Erythroblast (primary cell): ENCODE data around the gene MBOAT7.
"Not testable (repeated sequence)": the region's sequence is repeated elsewhere in the genome, so short reads cannot be mapped to it uniquely, and the experiment has no call there.

ENCODE experiments used
- DNase-seq, 2 experiments: peaks; one replicate each; lab custom pipeline; 2025; lab: John Stamatoyannopoulos, UW
- GATA1 ChIP-seq: IDR thresholded peaks from 2 replicates; pipeline ENCODE4 v1.6.1; 2011; ENCODE audit warnings: low read depth, mild to moderate bottlenecking, control low read depth, low read length, moderate library complexity
- POLR2A ChIP-seq: IDR thresholded peaks from 2 replicates; pipeline ENCODE4 v1.6.1; 2011; ENCODE audit warnings: mild to moderate bottlenecking, low read length

Gene MBOAT7

GRCh38 chr19:54216869-54217268, 27.5 kb upstream of the MBOAT7 start:
- TF ChIP-seq POLR2A: no peak
- TF ChIP-seq GATA1: no peak
- no peak for DNase-seq

DNA sequence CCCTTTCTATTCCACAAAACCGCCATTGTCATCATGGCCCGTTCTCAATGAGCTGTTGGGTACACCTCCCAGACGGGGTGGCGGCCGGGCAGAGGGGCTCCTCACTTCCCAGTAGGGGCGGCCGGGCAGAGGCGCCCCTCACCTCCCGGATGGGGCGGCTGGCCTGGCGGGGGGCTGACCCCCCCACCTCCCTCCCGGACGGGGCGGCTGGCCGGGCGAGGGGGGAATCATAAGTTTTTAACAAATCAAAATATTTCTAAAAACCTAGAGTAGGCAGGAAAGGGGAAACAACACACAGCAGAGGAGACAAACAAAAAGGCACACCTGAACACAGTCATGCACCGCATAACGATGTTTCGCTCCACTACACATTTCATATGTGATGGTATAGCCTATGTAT, 25.4 kb upstream of the MBOAT7 start:
- DNase-seq: not testable (repeated sequence)

DNA sequence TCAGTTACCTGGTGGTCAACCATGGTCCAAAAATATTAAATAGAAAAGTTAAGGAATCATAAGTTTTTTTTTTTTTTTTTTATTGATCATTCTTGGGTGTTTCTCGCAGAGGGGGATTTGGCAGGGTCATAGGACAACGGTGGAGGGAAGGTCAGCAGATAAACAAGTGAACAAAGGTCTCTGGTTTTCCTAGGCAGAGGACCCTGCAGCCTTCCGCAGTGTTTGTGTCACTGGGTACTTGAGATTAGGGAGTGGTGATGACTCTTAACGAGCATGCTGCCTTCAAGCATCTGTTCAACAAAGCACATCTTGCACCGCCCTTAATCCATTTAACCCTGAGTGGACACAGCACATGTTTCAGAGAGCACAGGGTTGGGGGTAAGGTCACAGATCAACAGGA, 24.8 kb upstream of the MBOAT7 start:
- DNase-seq: not testable (repeated sequence)

GRCh38 chr19:54211235-54211634, 21.9 kb upstream of the MBOAT7 start:
- TF ChIP-seq POLR2A (no peak), GATA1 (no peak)
- no peak for DNase-seq

DNA sequence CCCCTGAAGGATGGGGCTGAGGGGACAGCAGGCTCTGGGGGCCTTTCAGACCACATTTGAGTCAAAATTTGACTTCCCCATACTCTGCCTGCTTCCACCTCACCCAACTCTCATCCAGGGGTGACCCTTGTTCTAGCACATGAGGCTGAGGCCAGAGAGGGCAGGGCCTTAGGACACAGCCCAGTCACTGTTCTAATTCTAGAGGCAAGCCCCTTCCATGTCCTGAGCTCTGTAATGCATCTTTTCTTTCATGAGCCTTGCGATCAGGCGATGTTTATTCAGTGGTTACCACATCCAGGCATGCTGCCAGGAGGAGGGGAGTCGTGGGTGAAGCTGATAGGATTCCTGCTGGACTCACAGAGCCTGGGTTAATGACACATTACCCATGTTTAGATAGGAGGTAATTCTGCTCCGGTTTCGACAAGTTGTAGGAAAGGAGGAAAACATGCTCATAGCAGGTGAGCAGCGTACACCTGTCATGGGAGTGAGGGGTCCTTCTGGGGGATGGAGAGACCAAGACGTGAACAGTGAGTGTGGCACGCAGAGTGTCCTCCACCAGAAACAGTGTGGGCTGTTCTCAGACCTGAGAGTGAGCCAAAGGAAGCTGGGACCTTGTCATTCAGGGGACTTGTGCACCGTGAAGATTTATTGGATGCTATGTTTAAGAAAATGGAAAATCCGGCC, 20.6 kb upstream of the MBOAT7 start:
- peak; percentile 63 for TF ChIP-seq POLR2A
- no peak for TF ChIP-seq GATA1
- DNase-seq: peak; percentile 95 to 96

DNA sequence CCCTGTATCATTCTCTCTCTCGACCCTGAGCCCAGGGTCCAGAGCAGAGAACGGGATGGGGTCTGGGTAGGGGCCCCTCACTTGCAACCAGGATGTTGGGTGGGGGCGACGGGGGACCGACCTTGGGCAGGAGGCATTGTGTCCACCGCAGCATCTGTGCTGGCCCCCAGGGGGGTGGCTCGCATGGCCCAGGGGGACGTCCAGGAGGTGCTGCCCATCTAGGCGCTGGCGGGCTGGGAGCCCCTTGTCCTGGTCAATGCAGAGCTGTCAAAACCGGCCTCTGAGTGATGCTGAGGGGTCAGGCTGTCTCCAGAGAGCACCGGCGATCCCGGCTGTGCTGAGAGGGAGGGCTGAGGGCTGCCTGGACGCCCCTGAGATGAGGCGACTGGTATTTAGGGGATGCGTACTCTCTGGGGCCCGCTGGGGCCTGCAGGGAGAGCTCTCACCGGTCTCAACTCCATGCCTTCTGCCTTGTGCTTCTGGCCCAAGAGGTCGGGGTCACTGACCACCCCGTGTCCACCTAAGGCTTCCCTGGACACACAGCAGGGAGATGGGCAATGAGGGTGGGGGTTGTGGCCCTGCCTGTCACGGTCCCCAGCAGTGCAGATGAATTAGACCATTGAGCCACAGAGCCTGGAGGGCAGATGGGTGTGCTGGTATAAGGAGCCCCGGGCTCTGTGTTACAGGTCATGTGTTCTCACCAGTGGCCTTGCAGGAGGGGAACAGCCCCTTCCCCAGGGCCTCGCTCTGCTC, 19.9 kb upstream of the MBOAT7 start:
- TF ChIP-seq POLR2A: no peak
- no peak for TF ChIP-seq GATA1

GRCh38 chr19:54208784-54209057, 19.3 kb upstream of the MBOAT7 start:
- DNase-seq: no peak
- TF ChIP-seq POLR2A (no peak), GATA1 (no peak)

More for the DNA sequence above, 19.9 kb upstream of the MBOAT7 start:
- no peak for DNase-seq

GRCh38 chr19:54207983-54208783, 18.8 kb upstream of the MBOAT7 start:
- peak; percentile 92 to 95 for DNase-seq
- peak; percentile 78 for TF ChIP-seq POLR2A
- TF ChIP-seq GATA1: no peak

GRCh38 chr19:54207676-54207982, 18.2 kb upstream of the MBOAT7 start:
- TF ChIP-seq GATA1: no peak
- no peak for TF ChIP-seq POLR2A
- no peak for DNase-seq

DNA sequence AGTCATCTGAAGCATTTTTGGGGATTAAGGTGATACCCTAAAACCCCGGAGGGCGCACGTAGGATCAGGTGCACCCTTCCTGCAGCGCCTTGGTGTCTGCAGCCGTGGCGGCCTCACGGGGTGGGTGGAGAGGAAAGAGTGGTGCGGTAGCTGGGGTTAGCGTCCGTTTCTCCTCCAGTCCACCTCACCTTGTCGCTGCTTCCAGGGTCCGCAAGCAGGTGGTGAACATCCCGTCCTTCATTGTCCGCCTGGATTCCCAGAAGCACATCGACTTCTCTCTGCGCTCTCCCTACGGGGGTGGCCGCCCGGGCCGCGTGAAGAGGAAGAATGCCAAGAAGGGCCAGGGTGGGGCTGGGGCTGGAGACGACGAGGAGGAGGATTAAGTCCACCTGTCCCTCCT, 17.8 kb upstream of the MBOAT7 start:
- DNase-seq: not testable (repeated sequence)

DNA sequence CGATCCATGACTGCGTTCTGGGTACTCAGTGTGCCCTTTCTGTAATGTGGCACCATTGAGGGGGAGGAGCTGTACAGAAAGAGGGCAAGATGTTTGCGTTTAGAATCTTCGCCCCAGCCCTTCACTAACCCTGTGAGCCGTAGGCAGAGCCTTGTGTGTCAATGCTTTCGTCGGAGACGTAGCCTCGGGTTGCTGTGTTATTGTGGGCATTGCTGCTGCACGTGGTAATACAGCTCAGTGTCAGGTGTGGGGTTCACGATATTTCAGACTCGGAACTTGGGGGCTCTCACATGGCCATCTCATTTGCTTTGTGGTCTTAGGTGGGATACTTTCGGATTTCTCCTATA, 17.4 kb upstream of the MBOAT7 start:
- no peak for TF ChIP-seq POLR2A
- TF ChIP-seq GATA1: no peak

GRCh38 chr19:54206030-54206830, 16.9 kb upstream of the MBOAT7 start:
- no peak for DNase-seq
- TF ChIP-seq GATA1 (no peak), POLR2A (no peak)

More for the DNA sequence above, 17.4 kb upstream of the MBOAT7 start:
- DNase-seq: no peak

GRCh38 chr19:54204767-54205468, 15.5 kb upstream of the MBOAT7 start:
- no peak for DNase-seq
- no peak for TF ChIP-seq POLR2A
- no peak for TF ChIP-seq GATA1
